SK-N-SH (cell line): ENCODE measurements around the gene TBC1D2B. TPM values are rescaled to one million over a fixed set of nuclear protein-coding genes. Genes with fewer than 3 reads are reported as not detected.

Experiments
- CTCF ChIA-PET: fragments of 300-600, 350-600 bp; formaldehyde crosslinking; extraction: SDS; loops from one replicate; lab custom pipeline; 2021; lab: Yijun Ruan, JAX
- POLR2A ChIA-PET: fragments of 350-600 bp; sonication (Branson Sonifier 250); formaldehyde crosslinking; extraction: SDS; loops from one replicate; lab custom pipeline; 2020; ENCODE audit warnings: antibody characterized with exemption, inconsistent platforms; lab: Yijun Ruan, JAX
- DNase-seq: peaks from one replicate; pipeline ENCODE4 v3.0.0; 2012
- H2AFZ ChIP-seq: fragments of 200-600 bp; sonication (generic); 2 replicates; pipeline ENCODE4 v1.8.1; 2016; ENCODE audit warnings: antibody characterized with exemption, mild to moderate bottlenecking, low read depth
- H3F3A ChIP-seq: fragments of 200-600 bp; sonication (generic); replicated peaks from 2 replicates; pipeline ENCODE3; 2016; ENCODE audit warnings: antibody characterized with exemption, mild to moderate bottlenecking; ENCODE audit not compliant: insufficient read depth
- H3K27ac ChIP-seq, 2 experiments: fragments of 200-500 bp in 1 of 2; fragments of 200-600 bp in 1 of 2; sonication (Bioruptor generic) in 1 of 2; sonication (generic), shearing (Covaris generic) in 1 of 2; 2 replicates each; pipeline versions ENCODE4 v1.5.1 to v1.6.1; 2014 to 2016; ENCODE audit warnings: low read depth in 2 of 2, inconsistent platforms in 1 of 2, low read length in 1 of 2, mild to moderate bottlenecking in 1 of 2, mixed read lengths in 1 of 2
- H3K27me3 ChIP-seq: fragments of 200-600 bp; sonication (generic), shearing (Covaris generic); 2 replicates; pipeline ENCODE4 v1.6.1; 2016; ENCODE audit warnings: mixed run types; ENCODE audit not compliant: insufficient read depth
- H3K36me3 ChIP-seq, 2 experiments: fragments of 200-500 bp in 1 of 2; fragments of 200-600 bp in 1 of 2; sonication (Bioruptor generic) in 1 of 2; sonication (generic) in 1 of 2; replicated peaks in 1 of 2; 2 replicates each; pipeline versions ENCODE3 to v1.5.1; 2014 to 2016; ENCODE audit warnings: low read length in 1 of 2, mild to moderate bottlenecking in 1 of 2; ENCODE audit not compliant: insufficient read depth in 2 of 2, control insufficient read depth in 1 of 2
- H3K4me1 ChIP-seq, 2 experiments: fragments of 200-500 bp in 1 of 2; fragments of 200-600 bp in 1 of 2; sonication (Bioruptor generic) in 1 of 2; sonication (generic), shearing (Covaris generic) in 1 of 2; 2 replicates each; pipeline versions ENCODE4 v1.5.1 to v1.6.1; 2014 to 2016; ENCODE audit warnings: low read depth in 1 of 2, low read length in 1 of 2, mixed run types in 1 of 2; ENCODE audit not compliant: insufficient read depth in 2 of 2, control insufficient read depth in 1 of 2
- H3K4me2 ChIP-seq: fragments of 200-600 bp; sonication (generic), shearing (Covaris generic); 2 replicates; pipeline ENCODE4 v1.6.1; 2017; ENCODE audit warnings: mixed run types
- H3K4me3 ChIP-seq, 2 experiments: fragments of 200-500 bp in 1 of 2; fragments of 200-600 bp in 1 of 2; sonication (Bioruptor generic) in 1 of 2; sonication (generic), shearing (Covaris generic) in 1 of 2; 2 replicates each; pipeline versions ENCODE4 v1.5.1 to v1.8.1; 2014 to 2016; ENCODE audit warnings: low read depth in 2 of 2, inconsistent platforms in 1 of 2, low read length in 1 of 2, mild to moderate bottlenecking in 1 of 2, mixed read lengths in 1 of 2, moderate library complexity in 1 of 2
- H3K79me2 ChIP-seq: fragments of 200-600 bp; sonication (generic); 2 replicates; pipeline ENCODE4 v1.8.1; 2017; ENCODE audit warnings: mild to moderate bottlenecking; ENCODE audit not compliant: insufficient read depth
- H3K9ac ChIP-seq: fragments of 200-600 bp; sonication (generic); 2 replicates; pipeline ENCODE4 v1.6.1; 2017; ENCODE audit warnings: mixed run types
- H3K9me2 ChIP-seq: fragments of 200-600 bp; sonication (generic); 2 replicates; pipeline ENCODE4 v1.6.1; 2017; ENCODE audit warnings: mixed run types
- H3K9me3 ChIP-seq: fragments of 200-600 bp; sonication (generic); 2 replicates; pipeline ENCODE4 v1.6.1; 2017; ENCODE audit warnings: mixed run types, mild to moderate bottlenecking, moderate library complexity
- H4K20me1 ChIP-seq: fragments of 200-600 bp; sonication (generic); 2 replicates; pipeline ENCODE4 v1.6.1; 2017; ENCODE audit warnings: mild to moderate bottlenecking, mixed run types; ENCODE audit not compliant: insufficient read depth
- ELF1 ChIP-seq: IDR thresholded peaks from 2 replicates; pipeline ENCODE4 v1.4.0; 2012
- EP300 ChIP-seq, 2 experiments: IDR thresholded peaks; 2 replicates each; pipeline versions ENCODE4 v1.4.0 to v1.6.1; 2012; ENCODE audit warnings: borderline replicate concordance in 1 of 2, low read depth in 1 of 2, low read length in 1 of 2
- FOSL2 ChIP-seq: IDR thresholded peaks from 2 replicates; pipeline ENCODE4 v1.4.0; 2012; ENCODE audit warnings: low read depth, mild to moderate bottlenecking, moderate library complexity, borderline replicate concordance
- GABPA ChIP-seq: IDR thresholded peaks from 2 replicates; pipeline ENCODE4 v1.4.0; 2012; ENCODE audit warnings: low read depth, mild to moderate bottlenecking
- GATA2 ChIP-seq: sonication (generic); formaldehyde crosslinking; IDR thresholded peaks from 2 replicates; pipeline ENCODE4 v1.5.0; 2020; ENCODE audit warnings: mild to moderate bottlenecking, missing genetic modification reagents
- JUND ChIP-seq: IDR thresholded peaks from 2 replicates; pipeline ENCODE4 v1.4.0; 2012
- MXI1 ChIP-seq: IDR thresholded peaks from 2 replicates; pipeline ENCODE4 v1.6.1; 2012; ENCODE audit warnings: mild to moderate bottlenecking, low read depth, low read length, improper control_type of control experiment
- NRF1 ChIP-seq: IDR thresholded peaks from 2 replicates; pipeline ENCODE4 v1.6.1; 2012; ENCODE audit warnings: low read depth, mild to moderate bottlenecking, low read length
- PBX3 ChIP-seq: IDR thresholded peaks from 2 replicates; pipeline ENCODE4; 2012
- RAD21 ChIP-seq: IDR thresholded peaks from 2 replicates; pipeline ENCODE4 v1.6.1; 2012; ENCODE audit warnings: mild to moderate bottlenecking, low read length
- RCOR1 ChIP-seq: fragments of 150-350 bp; IDR thresholded peaks from 2 replicates; pipeline ENCODE4 v1.6.1; 2017; ENCODE audit warnings: antibody characterized with exemption, low read length
- RFX5 ChIP-seq: IDR thresholded peaks from 2 replicates; pipeline ENCODE4 v1.6.1; 2012; ENCODE audit warnings: mild to moderate bottlenecking, improper control_type of control experiment, low read length
- RXRA ChIP-seq: IDR thresholded peaks from 2 replicates; pipeline ENCODE4 v1.4.0; 2012; ENCODE audit warnings: low read depth, mild to moderate bottlenecking, borderline replicate concordance
- SIN3A ChIP-seq: IDR thresholded peaks from 2 replicates; pipeline ENCODE4 v1.6.1; 2012; ENCODE audit warnings: low read depth, mild to moderate bottlenecking, low read length, moderate library complexity, borderline replicate concordance
- TAF1 ChIP-seq: IDR thresholded peaks from 2 replicates; pipeline ENCODE4 v1.6.1; 2012; ENCODE audit warnings: low read depth, mild to moderate bottlenecking, low read length, moderate library complexity, borderline replicate concordance
- TCF12 ChIP-seq: IDR thresholded peaks from 2 replicates; pipeline ENCODE4 v1.4.0; 2012
- USF1 ChIP-seq: IDR thresholded peaks from 2 replicates; pipeline ENCODE4 v1.4.0; 2012; ENCODE audit warnings: low read depth, borderline replicate concordance
- YY1 ChIP-seq: IDR thresholded peaks from 2 replicates; pipeline ENCODE4 v1.4.0; 2012; ENCODE audit warnings: low read depth, mild to moderate bottlenecking
- WGBS: methylation state at CpG from one replicate; pipeline ENCODE4 v1.1.6; 2017; ENCODE audit warnings: low lambda C conversion rate; 5-methylcytosine and 5-hydroxymethylcytosine counted together
- polyA plus RNA-seq, 3 experiments: library from polyadenylated mRNA; depleted of rRNA; stranded (reverse); fragments of >200 nt; gene quantifications; 2 replicates each; pipeline ENCODE4 v1.2.3, GENCODE V29; 2012
- TF ChIP-seq, protein P1 (sequence below): IDR thresholded peaks from 2 replicates; pipeline ENCODE4 v1.4.0; 2012; ENCODE audit warnings: low read depth

The TBC1D2B gene
- polyA plus RNA-seq, 1 of the 3 experiments (the other 2 are of a cell fraction): 19.0 TPM

DNA sequence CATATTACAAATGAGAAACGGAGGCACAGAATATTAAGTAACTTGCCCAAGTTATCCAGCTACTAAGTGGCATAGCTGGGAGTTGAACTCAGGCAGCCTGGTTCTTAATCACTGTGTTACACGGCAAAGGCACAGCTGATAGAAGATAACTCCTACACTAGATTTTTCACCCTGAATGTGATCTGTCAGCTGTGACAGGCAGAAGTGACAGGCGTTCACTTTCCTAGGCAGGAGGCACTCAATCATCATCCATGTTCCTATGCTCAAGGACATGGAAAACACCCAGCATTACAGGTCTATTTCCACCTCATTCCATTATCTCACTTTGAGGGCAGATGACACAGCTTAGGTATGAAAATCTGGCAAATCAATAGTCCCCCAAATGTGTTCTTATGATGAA is 35.6 kb downstream of the TBC1D2B start:
- H3K36me3 ChIP-seq: peaks cover 11 to 26% of the 10 kb centered on the region in 2 experiments
- no peak overlapping the region for H3K9ac ChIP-seq
- H3K4me1 ChIP-seq: peaks cover 0 to 14% of the 10 kb centered on the region in 2 experiments; a peak in 2 of 4 replicates
- no peak overlapping the region for H3K4me2 ChIP-seq
- H3K27ac ChIP-seq: no peak overlapping the region
- H2AFZ ChIP-seq: no peak overlapping the region
- H3K27me3 ChIP-seq: no peaks in the 10 kb centered on the region
- H3K79me2 ChIP-seq: peaks cover 8% of the 10 kb centered on the region; the same call in 1 of the 2 replicates
- no peaks in the 10 kb centered on the region for H3K9me3 ChIP-seq
- TF ChIP-seq RXRA: no peak
- no peak for TF ChIP-seq TCF12
- TF ChIP-seq TAF1: no peak
- no peak for TF ChIP-seq MXI1
- no peak for TF ChIP-seq YY1
- no peak for TF ChIP-seq NRF1
- TF ChIP-seq, protein P1, sequence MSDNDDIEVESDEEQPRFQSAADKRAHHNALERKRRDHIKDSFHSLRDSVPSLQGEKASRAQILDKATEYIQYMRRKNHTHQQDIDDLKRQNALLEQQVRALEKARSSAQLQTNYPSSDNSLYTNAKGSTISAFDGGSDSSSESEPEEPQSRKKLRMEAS: no peak
- no peak for TF ChIP-seq JUND
- TF ChIP-seq PBX3: no peak
- TF ChIP-seq USF1: no peak
- TF ChIP-seq EP300 (IDR thresholded peaks at IDR 0.05; ENCODE audit: borderline replicate concordance in 1 of 2, low read depth in 1 of 2, low read length in 1 of 2): no peak
- TF ChIP-seq RCOR1: no peak
- no peak for TF ChIP-seq FOSL2
- TF ChIP-seq GABPA: no peak
- TF ChIP-seq RFX5: no peak
- TF ChIP-seq GATA2 (CRISPR knock-in tag): no peak
- TF ChIP-seq SIN3A: no peak
- CTCF ChIA-PET: interaction anchor here (0.8 to 1.4 kb wide), 3 partner anchors 10 to 198 kb away, joined by 3 read pairs; no protein-coding TSS in a partner anchor
- H4K20me1 ChIP-seq: no peaks in the 10 kb centered on the region
- POLR2A ChIA-PET: no interaction called here
- WGBS: 90% methylated on average over 2 of the region's 3 CpGs
- H3K9me2 ChIP-seq: no peaks in the 10 kb centered on the region
- H3K4me3 ChIP-seq: no peak overlapping the region
- no peaks in the 10 kb centered on the region for H3F3A ChIP-seq
- DNase-seq: no peak

DNA sequence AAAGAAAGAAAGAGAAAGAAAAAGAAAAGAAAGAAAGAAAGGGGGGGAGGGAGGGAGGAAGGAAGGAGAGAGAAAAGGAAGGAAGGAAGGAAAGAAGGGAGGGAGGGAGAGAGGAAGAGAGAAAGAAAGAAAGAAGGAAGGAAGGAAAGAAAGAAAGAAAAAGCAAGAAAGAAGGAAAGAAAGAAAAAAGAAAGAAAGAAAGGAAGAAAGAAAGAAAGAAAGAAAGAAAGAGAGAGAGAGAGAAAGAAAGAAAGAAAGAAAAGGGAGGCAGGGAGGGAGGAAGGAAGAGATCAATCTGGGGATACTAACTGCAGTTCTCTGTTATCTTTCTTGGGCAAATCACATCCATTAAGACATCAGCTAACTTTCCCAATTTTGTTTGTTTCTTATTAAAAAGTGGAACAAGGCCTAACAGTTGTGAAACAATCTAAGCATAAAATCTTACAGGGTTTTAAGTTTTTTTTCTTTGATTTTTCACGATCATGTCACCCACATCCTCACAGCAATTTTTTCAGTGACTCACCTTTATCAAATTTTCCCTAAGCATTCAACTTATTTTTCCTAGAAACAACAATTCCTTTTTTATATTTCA is 36.8 kb downstream of the TBC1D2B start:
- Histone ChIP-seq H3K9me2 (no peaks in the 10 kb centered on the region), H3K27ac (no peak overlapping the region), H3K79me2 (peaks cover 8% of the 10 kb centered on the region; the same call in 1 of the 2 replicates), H3K4me3 (no peak overlapping the region), H3K9me3 (no peaks in the 10 kb centered on the region), H3K9ac (no peak overlapping the region), H4K20me1 (no peaks in the 10 kb centered on the region), H3K4me2 (no peak overlapping the region), H3K36me3 (peaks cover 11 to 26% of the 10 kb centered on the region in 2 experiments), H2AFZ (no peak overlapping the region), H3K27me3 (no peaks in the 10 kb centered on the region), H3K4me1 (peaks cover 0 to 9% of the 10 kb centered on the region in 2 experiments; a peak in 2 of 4 replicates), H3F3A (no peaks in the 10 kb centered on the region)
- ChIA-PET POLR2A (no interaction called here), CTCF (no interaction called here)
- DNase-seq: no peak
- TF ChIP-seq ELF1: no peak
- no peak for TF ChIP-seq RFX5
- no peak for TF ChIP-seq RAD21
- no peak for TF ChIP-seq RXRA
- WGBS: 82% methylated on average over 1 of the region's 1 CpG
